ENCODE data around the gene RTN1.

- TF ChIP-seq CTCF (IDR thresholded peaks at IDR 0.05; ENCODE audit: low read length) (peak; percentile 43), EZH2 (optimal IDR thresholded peaks at IDR 0.05; ENCODE audit: low read depth, low read length) (no peak), EZH2phosphoT487 (IDR thresholded peaks at IDR 0.05; ENCODE audit: low read length) (no peak)
These were observed 182.1 kb downstream of the RTN1 start for GRCh38 chr14:59688224-59689170.

Data from MM.1S (cell line).